ENCODE data around the gene NOSTRIN. TPM values are rescaled to one million over a fixed set of nuclear protein-coding genes. Genes with fewer than 3 reads are reported as not detected.

NOSTRIN gene
- total RNA-seq, 4 donors from 2014 or later, result 10.1 to 48.1 (median 18.0) TPM

- no peak overlapping the region for H3K27ac ChIP-seq
- intact Hi-C loops (cut with DNase I), result no loop called here
- no peaks in the 10 kb centered on the region for H3K9me3 ChIP-seq
- H3K4me1 ChIP-seq, result peaks cover 0 to 11% of the 10 kb centered on the region in 2 donors
- H3K36me3 ChIP-seq, result no peaks in the 10 kb centered on the region
- H3K4me3 ChIP-seq (replicated peaks in 1 of 3), result no peak overlapping the region
- 91 to 97% methylated on average over 1 of the region's 1 CpG for WGBS, 2 donors
- no peak for TF ChIP-seq CTCF (IDR thresholded peaks at IDR 0.05)
- TF ChIP-seq POLR2A (IDR thresholded peaks at IDR 0.05), result no peak
- DNase-seq, result no peak
- no peaks in the 10 kb centered on the region for H3K27me3 ChIP-seq
Observed at GRCh38 chr2:168894101-168894500, 91.7 kb downstream of the NOSTRIN start.

- Histone ChIP-seq H3K9me3 (no peaks in the 10 kb centered on the region), H3K4me1 (peaks cover 0 to 11% of the 10 kb centered on the region in 2 donors), H3K27me3 (no peaks in the 10 kb centered on the region), H3K36me3 (no peaks in the 10 kb centered on the region), H3K27ac (no peak overlapping the region), H3K4me3 (replicated peaks in 1 of 3) (no peak overlapping the region)
- intact Hi-C loops (cut with DNase I), result no loop called here
- no peak for DNase-seq
- TF ChIP-seq CTCF (IDR thresholded peaks at IDR 0.05) (no peak), POLR2A (IDR thresholded peaks at IDR 0.05) (no peak)
Observed at GRCh38 chr2:168894720-168895119, 92.3 kb downstream of the NOSTRIN start.

- TF ChIP-seq POLR2A (IDR thresholded peaks at IDR 0.05) (no peak), CTCF (IDR thresholded peaks at IDR 0.05) (no peak)
- Histone ChIP-seq H3K4me3 (replicated peaks in 1 of 3) (no peak overlapping the region), H3K9me3 (no peaks in the 10 kb centered on the region), H3K36me3 (no peaks in the 10 kb centered on the region), H3K27ac (no peak overlapping the region), H3K4me1 (peaks cover 0 to 3% of the 10 kb centered on the region in 2 donors), H3K27me3 (no peaks in the 10 kb centered on the region)
- DNase-seq, result no peak
- intact Hi-C loops (cut with DNase I), result no loop called here
Observed at GRCh38 chr2:168895771-168896170, 93.3 kb downstream of the NOSTRIN start.

GRCh38 chr2:168896783-168897182 is 94.3 kb downstream of the NOSTRIN start:
- H3K27me3 ChIP-seq, result no peaks in the 10 kb centered on the region
- H3K36me3 ChIP-seq, result no peaks in the 10 kb centered on the region
- DNase-seq, result no peak
- intact Hi-C loops (cut with DNase I), result no loop called here
- no peak overlapping the region for H3K27ac ChIP-seq
- no peaks in the 10 kb centered on the region for H3K4me1 ChIP-seq
- TF ChIP-seq POLR2A (IDR thresholded peaks at IDR 0.05) (no peak), CTCF (IDR thresholded peaks at IDR 0.05) (no peak)
- 62 to 81% methylated on average over 4 of the region's 4 CpGs for WGBS, 2 donors
- no peaks in the 10 kb centered on the region for H3K9me3 ChIP-seq
- H3K4me3 ChIP-seq (replicated peaks in 1 of 3), result no peak overlapping the region

DNA sequence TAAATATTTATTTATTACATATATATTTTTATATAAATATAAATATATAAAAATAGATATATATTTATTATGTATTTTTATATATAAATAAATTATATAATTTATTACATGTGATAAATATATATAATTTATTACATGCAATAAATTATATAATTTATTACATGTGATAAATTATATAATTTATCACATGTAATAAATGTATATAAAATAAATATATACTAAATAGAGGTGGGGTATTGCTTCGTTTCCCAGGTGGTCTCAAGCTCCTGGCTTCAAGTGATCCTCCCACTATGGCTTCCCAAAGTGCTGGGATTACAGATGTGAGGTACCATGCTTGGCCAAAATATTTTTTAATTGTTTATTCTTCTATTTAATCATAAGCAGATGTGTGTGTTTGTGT is 95.0 kb downstream of the NOSTRIN start:
- no peak for TF ChIP-seq POLR2A (IDR thresholded peaks at IDR 0.05)
- no peak for TF ChIP-seq CTCF (IDR thresholded peaks at IDR 0.05)
- Histone ChIP-seq H3K4me3 (replicated peaks in 1 of 3) (no peak overlapping the region), H3K27me3 (no peaks in the 10 kb centered on the region), H3K36me3 (no peaks in the 10 kb centered on the region), H3K27ac (no peak overlapping the region), H3K9me3 (no peaks in the 10 kb centered on the region), H3K4me1 (no peaks in the 10 kb centered on the region)
- WGBS, 2 donors, result 87 to 90% methylated on average over 1 of the region's 1 CpG
- no peak for DNase-seq
- intact Hi-C loops (cut with DNase I), result no loop called here
